Activated T-helper 1 cell treated with anti-CD3 and anti-CD28 coated beads, Interleukin-12 subunit alpha, Interleukin-12 subunit beta, Interleukin-2, Interleukin-4 antibody, amounts not matched to agents 30 ng/mL and 10 ng/mL and 1 ng/mL, durations not matched to agents 14 hours and 24 hours and 36 hours (primary cell): ENCODE data around the gene REPS2. TPM values are rescaled to one million over a fixed set of nuclear protein-coding genes. Genes with fewer than 3 reads are reported as not detected.

Experiments
- DNase-seq: peaks from one replicate; pipeline ENCODE4 v3.0.0; 2021; ENCODE audit warnings: low spot score
- H3K27ac Mint-ChIP-seq: one replicate; pipeline ENCODE4 v1.8.0; 2021; ENCODE audit warnings: mild to moderate bottlenecking, mixed read lengths
- H3K27me3 Mint-ChIP-seq: one replicate; pipeline ENCODE4 v1.8.0; 2022; ENCODE audit warnings: mild to moderate bottlenecking, moderate library complexity, mixed read lengths; ENCODE audit not compliant: insufficient read depth
- H3K36me3 Mint-ChIP-seq: one replicate; pipeline ENCODE4 v1.8.0; 2021; ENCODE audit warnings: low read depth, mixed read lengths
- H3K4me1 Mint-ChIP-seq: one replicate; pipeline ENCODE4 v1.8.0; 2021; ENCODE audit warnings: low read depth, mixed read lengths
- H3K4me3 Mint-ChIP-seq: one replicate; pipeline ENCODE4 v1.8.0; 2021; ENCODE audit warnings: mild to moderate bottlenecking, moderate library complexity, mixed read lengths
- H3K9me3 Mint-ChIP-seq: one replicate; pipeline ENCODE4 v1.8.0; 2021; ENCODE audit warnings: mixed read lengths
- intact Hi-C: fragments of 100-400 bp; cut with micrococcal nuclease; formaldehyde crosslinking; loops from one replicate; pipeline ENCODE4 v1.15.1; 2024
- total RNA-seq: library from RNA; stranded (reverse); gene quantifications from 2 replicates; pipeline ENCODE4 v1.2.3, GENCODE V29; 2022

The REPS2 gene
- total RNA-seq, 1 donor from 2014 or later = not detected

DNA sequence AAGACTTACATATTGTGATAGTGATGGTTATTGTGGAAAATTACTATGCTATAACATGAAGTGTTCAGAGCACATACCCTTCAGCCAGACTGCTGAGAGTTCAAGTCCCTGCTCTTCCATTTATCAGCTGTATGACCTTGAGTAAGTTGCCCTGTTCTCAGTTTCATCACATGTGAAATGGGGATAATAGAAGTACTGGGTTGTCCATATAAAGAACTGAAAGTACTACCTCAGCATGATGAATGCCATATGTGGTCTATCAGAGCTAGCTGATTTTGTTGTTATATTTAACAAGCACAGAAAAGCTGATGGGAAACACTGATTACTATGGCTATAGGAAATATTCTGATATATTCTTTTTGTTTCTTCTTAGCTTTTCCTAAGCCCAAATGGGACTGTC is 115.6 kb downstream of the REPS2 start:
- intact Hi-C loops = no loop called here
- Mint-ChIP-seq H3K27ac (no peak overlapping the region), H3K9me3 (no peaks in the 10 kb centered on the region), H3K4me1 (no peaks in the 10 kb centered on the region), H3K4me3 (no peak overlapping the region), H3K27me3 (no peaks in the 10 kb centered on the region), H3K36me3 (no peaks in the 10 kb centered on the region)
- DNase-seq = no peak

DNA sequence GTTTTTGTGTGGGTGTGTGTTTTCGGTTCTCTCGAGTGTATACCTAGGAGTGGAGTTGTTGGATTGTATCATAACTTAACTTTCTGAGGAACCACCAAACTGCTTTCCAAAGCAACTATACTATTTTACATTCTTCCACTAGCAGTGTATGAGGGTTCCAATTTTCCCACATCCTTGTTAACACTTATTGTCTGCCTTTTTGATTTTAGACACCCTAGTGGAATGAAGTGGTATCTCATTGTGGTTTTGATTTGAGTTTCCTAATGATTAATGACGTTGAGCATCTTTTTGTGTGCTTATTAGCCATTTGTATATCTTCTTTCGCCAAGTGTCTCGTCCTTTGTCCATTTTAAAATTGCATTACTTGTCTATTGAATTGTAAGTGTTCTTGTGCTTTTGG is 118.6 kb downstream of the REPS2 start:
- no peaks in the 10 kb centered on the region for H3K4me1 Mint-ChIP-seq
- H3K27me3 Mint-ChIP-seq = no peaks in the 10 kb centered on the region
- H3K27ac Mint-ChIP-seq = no peak overlapping the region
- no peaks in the 10 kb centered on the region for H3K9me3 Mint-ChIP-seq
- no peaks in the 10 kb centered on the region for H3K36me3 Mint-ChIP-seq
- intact Hi-C loops = no loop called here
- DNase-seq = no peak
- no peak overlapping the region for H3K4me3 Mint-ChIP-seq

DNA sequence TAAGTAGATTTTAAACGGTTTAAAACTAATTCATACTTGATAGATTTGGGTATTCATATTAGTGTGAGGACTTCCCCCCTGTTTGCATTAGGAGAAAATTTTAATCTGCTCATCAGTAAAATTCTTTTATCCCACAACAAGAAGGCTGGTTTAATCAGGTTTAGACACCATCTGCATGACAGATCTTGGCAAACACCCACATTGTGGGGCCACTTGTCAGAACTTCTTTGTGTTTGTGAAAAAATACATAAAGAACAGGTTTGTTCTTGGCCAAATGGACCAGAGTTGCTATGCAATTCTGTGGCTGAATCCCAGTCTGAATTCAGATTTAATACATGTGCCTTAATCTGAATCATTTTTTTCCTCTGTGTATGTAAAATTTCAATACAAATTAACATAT is 121.1 kb downstream of the REPS2 start:
- no peaks in the 10 kb centered on the region for H3K36me3 Mint-ChIP-seq
- H3K27ac Mint-ChIP-seq = no peak overlapping the region
- intact Hi-C loops = no loop called here
- H3K4me3 Mint-ChIP-seq = no peak overlapping the region
- H3K27me3 Mint-ChIP-seq = no peaks in the 10 kb centered on the region
- no peaks in the 10 kb centered on the region for H3K4me1 Mint-ChIP-seq
- no peak for DNase-seq
- no peaks in the 10 kb centered on the region for H3K9me3 Mint-ChIP-seq

DNA sequence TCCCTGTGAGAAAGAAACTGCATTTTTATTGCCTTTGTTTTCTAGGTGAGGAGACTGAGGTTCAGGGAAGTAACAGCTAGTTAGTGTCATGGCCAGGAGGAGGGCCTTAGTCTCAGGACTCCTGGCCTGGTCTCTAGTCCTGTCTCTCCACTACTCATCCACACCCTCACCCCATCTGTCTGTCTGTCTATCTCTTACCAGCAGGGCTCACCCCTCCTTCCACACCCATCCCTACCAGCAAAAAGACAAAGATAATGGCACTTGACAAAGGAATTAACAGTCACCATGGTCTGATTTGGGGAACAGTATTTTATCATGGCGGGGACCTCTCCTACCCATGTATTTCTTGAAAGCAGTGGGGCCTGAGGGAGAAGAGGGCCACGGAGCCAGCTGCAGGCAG is 125.8 kb downstream of the REPS2 start:
- Mint-ChIP-seq H3K27ac (no peak overlapping the region), H3K36me3 (no peaks in the 10 kb centered on the region), H3K9me3 (no peaks in the 10 kb centered on the region), H3K27me3 (peaks cover 5% of the 10 kb centered on the region), H3K4me1 (no peaks in the 10 kb centered on the region), H3K4me3 (no peak overlapping the region)
- no peak for DNase-seq
- intact Hi-C loops = no loop called here

DNA sequence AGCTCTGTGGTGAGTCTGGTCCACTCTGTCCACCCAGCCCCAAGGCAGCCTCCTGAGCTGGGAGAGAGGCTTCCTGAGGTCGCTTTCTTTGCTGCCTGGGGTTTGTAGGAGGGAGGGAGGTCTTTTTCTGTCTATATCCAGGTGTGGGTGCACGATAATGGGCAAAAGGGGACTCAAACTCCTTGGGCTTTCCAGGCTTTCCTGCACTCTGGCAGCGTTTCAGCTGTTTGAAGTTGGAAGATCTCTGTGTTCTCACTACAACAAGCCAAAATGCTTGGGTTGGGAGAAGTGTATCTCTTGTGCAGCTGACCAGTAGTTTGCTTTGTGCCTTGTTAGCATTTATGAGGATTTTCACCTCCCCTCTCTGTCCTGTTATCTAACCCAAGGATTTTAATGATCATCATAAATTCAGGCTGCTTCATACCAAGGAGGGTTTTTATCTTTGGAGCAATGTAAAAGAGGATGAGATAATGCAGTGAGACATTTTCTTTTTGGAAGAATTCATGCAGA is 126.3 kb downstream of the REPS2 start:
- Mint-ChIP-seq H3K27ac (no peak overlapping the region), H3K27me3 (peaks cover 5% of the 10 kb centered on the region), H3K36me3 (no peaks in the 10 kb centered on the region), H3K9me3 (no peaks in the 10 kb centered on the region), H3K4me1 (no peaks in the 10 kb centered on the region), H3K4me3 (no peak overlapping the region)
- no peak for DNase-seq
- intact Hi-C loops = no loop called here

DNA sequence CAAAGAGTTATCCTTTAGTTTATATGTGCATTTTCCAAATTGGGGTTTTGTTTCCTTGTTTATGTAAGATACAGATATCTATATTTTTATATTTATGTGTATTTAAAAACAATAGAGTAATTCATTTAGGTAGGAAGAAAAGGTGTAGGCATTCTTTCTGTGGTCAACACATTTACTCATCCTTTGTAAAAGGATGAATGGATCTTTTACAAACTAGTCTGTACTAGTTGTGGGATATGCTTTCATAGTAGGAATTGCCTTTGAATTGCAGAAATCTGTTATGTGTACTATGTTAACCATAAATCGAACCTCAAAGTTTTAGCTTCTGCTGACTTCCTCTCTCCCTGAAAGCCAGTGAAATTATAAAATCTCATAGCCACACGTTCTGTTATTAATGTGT is 128.5 kb downstream of the REPS2 start:
- H3K4me3 Mint-ChIP-seq = no peak overlapping the region
- intact Hi-C loops = no loop called here
- no peaks in the 10 kb centered on the region for H3K36me3 Mint-ChIP-seq
- no peaks in the 10 kb centered on the region for H3K4me1 Mint-ChIP-seq
- H3K27ac Mint-ChIP-seq = no peak overlapping the region
- peaks cover 5% of the 10 kb centered on the region for H3K27me3 Mint-ChIP-seq
- no peak for DNase-seq
- no peaks in the 10 kb centered on the region for H3K9me3 Mint-ChIP-seq

DNA sequence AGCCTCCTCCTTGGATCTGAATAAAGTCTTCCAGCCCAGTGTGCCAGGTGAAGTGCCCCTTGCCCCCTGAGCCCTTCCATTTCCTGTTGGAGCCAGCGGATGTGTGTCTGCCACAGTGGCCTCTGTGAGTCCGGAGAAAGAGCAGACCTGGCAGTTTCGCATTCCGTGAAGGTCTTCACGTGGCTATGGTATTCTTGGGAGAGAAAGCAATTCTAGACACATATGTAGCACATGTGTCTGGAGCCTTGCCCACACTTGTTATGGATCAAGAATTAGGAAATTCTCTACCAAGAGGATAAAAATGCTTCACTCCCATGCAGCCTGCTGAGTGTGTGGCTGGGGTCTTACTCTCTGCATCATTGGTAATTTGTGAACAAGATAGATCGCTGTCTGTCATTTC is 130.9 kb downstream of the REPS2 start:
- Mint-ChIP-seq H3K4me1 (no peaks in the 10 kb centered on the region), H3K4me3 (no peak overlapping the region), H3K27ac (no peak overlapping the region), H3K36me3 (no peaks in the 10 kb centered on the region), H3K9me3 (no peaks in the 10 kb centered on the region), H3K27me3 (peaks cover 5% of the 10 kb centered on the region)
- intact Hi-C loops = no loop called here
- DNase-seq = no peak

DNA sequence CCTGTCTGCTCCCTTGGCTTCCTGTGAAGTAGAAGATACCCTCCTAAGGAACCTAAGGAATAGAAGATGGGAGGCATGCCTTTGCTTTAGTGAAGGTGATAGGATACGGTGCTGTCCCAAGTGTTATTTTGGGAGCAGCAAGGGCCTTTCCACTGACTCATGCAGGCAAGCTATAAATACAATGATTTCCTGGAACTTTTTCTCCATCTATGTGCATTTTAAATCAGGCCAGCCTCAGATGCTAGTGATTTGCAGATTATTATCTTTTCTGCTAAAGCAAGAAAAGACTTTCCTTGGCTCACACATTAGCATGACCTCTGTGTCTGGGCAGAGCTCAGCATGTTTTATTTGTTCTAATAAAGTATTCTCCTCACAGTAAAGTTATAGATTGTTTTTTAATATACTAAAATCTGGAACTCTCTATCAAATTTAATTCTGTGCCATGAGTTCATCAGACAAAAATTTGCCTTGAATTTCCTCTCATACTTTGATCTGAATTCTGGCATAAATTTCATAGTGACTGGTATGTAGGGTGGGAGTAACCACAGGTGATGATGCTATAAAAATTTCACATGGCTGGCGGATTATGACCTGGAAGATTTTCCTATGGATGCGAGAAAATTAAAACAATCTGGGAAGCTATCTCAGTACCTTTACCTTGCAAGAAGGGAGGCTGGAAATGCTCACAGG is 131.7 kb downstream of the REPS2 start:
- H3K27me3 Mint-ChIP-seq = peaks cover 4% of the 10 kb centered on the region
- no peaks in the 10 kb centered on the region for H3K36me3 Mint-ChIP-seq
- no peak overlapping the region for H3K27ac Mint-ChIP-seq
- intact Hi-C loops = no loop called here
- H3K4me3 Mint-ChIP-seq = no peak overlapping the region
- H3K4me1 Mint-ChIP-seq = no peaks in the 10 kb centered on the region
- DNase-seq = no peak
- no peaks in the 10 kb centered on the region for H3K9me3 Mint-ChIP-seq

DNA sequence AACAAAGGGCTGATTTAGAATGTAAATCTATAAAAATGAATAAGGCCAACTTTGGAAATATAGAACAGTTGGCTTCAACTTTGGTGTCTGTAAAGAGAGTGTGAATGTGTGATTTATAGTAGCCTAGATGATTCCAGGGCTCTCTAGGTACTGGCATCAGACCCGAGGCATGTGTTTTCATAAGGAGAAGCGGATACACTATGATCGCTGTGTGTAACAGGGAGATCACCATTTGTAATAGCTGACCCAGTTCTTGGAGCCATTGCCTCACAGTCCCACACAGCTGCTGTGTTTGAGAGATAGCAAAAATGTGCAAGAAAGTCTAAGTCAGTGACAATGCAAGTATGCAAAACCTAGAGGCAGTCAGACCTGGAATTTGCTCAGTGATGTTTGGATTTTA is 135.1 kb downstream of the REPS2 start:
- H3K4me3 Mint-ChIP-seq = no peak overlapping the region
- H3K27me3 Mint-ChIP-seq = no peaks in the 10 kb centered on the region
- no peaks in the 10 kb centered on the region for H3K4me1 Mint-ChIP-seq
- no peaks in the 10 kb centered on the region for H3K36me3 Mint-ChIP-seq
- intact Hi-C loops = no loop called here
- no peak for DNase-seq
- H3K9me3 Mint-ChIP-seq = no peaks in the 10 kb centered on the region
- H3K27ac Mint-ChIP-seq = no peak overlapping the region

DNA sequence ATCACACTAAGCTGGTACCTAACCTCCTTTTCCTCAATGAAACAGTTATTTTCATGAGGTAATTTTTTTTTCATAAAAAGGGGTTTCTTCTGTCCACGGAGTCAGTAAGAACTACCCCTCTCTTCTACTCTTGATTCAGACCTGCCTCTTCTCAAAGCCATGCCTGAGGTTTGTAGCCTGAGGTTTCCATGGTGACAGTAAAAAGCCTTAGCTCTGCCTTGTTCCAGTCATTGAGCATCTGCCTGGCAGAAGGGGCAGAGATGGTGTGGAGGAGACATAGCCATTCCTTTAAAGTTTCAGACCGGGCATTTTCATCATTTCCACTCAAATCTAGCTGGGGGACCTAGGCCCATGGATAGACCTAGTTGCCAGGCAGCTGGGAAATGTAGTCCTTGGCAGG is 135.5 kb downstream of the REPS2 start:
- Mint-ChIP-seq H3K9me3 (no peaks in the 10 kb centered on the region), H3K36me3 (no peaks in the 10 kb centered on the region), H3K27ac (no peak overlapping the region), H3K4me1 (no peaks in the 10 kb centered on the region), H3K4me3 (no peak overlapping the region), H3K27me3 (no peaks in the 10 kb centered on the region)
- intact Hi-C loops = no loop called here
- no peak for DNase-seq

DNA sequence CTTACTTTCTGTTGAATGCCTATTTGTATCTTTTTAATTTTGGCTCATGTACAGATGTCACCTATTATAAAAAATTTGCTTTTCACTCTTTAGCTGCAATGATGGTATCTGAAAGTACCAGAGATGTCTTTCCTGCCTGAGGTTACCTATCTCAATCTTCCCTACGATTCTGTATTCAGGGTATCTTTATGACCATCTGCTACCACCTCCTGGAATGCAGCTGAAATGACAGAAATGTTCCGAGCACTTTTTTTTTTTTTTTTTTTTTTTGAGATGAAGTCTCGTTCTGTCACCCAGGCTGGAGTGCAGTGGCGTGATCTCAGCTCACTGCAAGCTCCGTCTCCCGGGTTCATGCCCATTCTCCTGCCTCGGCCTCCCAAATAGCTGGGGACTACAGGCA is 136.4 kb downstream of the REPS2 start:
- H3K4me1 Mint-ChIP-seq = no peaks in the 10 kb centered on the region
- DNase-seq = no peak
- intact Hi-C loops = no loop called here

DNA sequence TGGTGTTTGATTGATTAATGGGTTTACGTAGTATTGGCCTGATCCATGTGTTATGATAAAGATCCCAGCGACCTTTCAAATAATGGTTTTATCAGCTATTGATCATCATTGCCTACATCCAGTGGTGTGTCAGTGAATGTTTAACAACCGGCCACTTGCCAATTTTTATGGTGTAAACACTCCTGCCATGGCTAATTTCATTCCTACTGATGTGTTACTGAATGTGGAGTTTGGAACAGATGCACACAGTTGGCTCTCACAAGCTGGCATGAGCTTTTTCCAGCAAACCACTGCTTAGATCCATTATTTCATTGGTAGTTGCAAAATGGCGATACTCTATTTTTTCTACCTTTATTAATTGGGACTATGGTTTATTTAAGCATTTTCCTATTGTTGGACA is 139.9 kb downstream of the REPS2 start:
- H3K36me3 Mint-ChIP-seq = no peaks in the 10 kb centered on the region
- H3K27ac Mint-ChIP-seq = no peak overlapping the region
- H3K9me3 Mint-ChIP-seq = no peaks in the 10 kb centered on the region
- H3K27me3 Mint-ChIP-seq = peaks cover 2% of the 10 kb centered on the region
- intact Hi-C loops = no loop called here
- no peaks in the 10 kb centered on the region for H3K4me1 Mint-ChIP-seq
- no peak for DNase-seq
- no peak overlapping the region for H3K4me3 Mint-ChIP-seq

More for the DNA sequence above, 136.4 kb downstream of the REPS2 start:
- Mint-ChIP-seq H3K27ac (no peak overlapping the region), H3K27me3 (no peaks in the 10 kb centered on the region), H3K4me3 (no peak overlapping the region), H3K36me3 (no peaks in the 10 kb centered on the region), H3K9me3 (no peaks in the 10 kb centered on the region)

DNA sequence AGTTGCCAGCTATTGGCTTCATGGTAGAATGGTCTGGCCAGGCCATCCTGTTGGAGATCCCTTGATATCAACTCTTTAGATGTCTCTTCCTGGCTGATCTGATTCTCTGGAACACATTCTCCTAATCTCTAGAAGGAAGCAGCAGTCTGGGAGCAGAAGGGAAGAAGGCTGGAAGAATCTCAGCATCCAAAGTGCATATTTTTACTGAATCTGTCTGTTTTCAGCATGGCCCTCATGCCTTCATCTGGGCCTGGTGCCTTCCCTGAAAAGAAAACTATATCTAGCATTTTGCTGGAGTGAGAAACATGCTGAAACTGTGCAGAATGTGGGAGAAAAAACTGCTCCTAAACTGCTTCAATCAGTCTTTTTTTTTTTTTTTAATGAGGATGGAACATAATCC is 148.7 kb downstream of the REPS2 start:
- Mint-ChIP-seq H3K4me3 (no peak overlapping the region), H3K4me1 (no peaks in the 10 kb centered on the region), H3K27me3 (peaks cover 2% of the 10 kb centered on the region), H3K27ac (no peak overlapping the region), H3K9me3 (no peaks in the 10 kb centered on the region), H3K36me3 (no peaks in the 10 kb centered on the region)
- intact Hi-C loops = no loop called here
- DNase-seq = no peak
